Cardiac atrium fibroblast (primary cell): ENCODE measurements around the gene CSKMT. TPM values are rescaled to one million over a fixed set of nuclear protein-coding genes. Genes with fewer than 3 reads are reported as not detected.

Experiments used
- total RNA-seq: library from RNA; depleted of rRNA; stranded (reverse); fragments of >200 nt; gene quantifications from 2 replicates; pipeline ENCODE4 v1.2.3, GENCODE V29; 2015

Gene CSKMT, protein sequence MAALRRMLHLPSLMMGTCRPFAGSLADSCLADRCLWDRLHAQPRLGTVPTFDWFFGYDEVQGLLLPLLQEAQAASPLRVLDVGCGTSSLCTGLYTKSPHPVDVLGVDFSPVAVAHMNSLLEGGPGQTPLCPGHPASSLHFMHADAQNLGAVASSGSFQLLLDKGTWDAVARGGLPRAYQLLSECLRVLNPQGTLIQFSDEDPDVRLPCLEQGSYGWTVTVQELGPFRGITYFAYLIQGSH
- 1.4 and 7.5 TPM in 2 replicates for total RNA-seq

DNA sequence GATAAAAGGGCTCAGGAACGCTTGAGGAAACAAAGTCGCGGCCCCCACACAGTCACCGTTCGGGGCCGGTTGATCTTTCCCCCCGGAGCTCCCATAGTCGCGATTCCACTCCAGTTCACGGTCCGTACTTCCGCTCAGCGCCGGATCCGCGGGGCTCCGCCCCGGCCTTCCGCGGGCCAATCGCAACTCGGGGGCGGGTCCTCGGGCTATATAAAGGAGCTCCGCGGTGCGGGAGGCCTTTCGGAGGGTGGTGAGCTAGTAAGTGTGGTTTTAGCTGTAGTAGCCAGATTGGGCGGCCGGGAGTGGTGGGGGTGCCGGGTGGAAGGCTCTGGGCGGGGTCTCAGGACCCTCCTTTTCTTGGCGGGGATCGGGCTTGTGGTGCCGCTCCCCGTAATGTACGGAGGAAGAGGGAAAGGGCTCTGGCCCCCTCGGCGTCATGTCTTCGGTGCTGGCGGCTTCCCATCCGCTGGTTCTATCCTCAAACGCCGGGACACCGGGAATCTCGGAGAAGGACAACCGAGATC, at the start of gene CSKMT, which contains the start of gene C11orf98:
Gene CSKMT, plus strand, starts transcription at position 238 of the 524 bp plus-strand sequence. CDS start 568 bp downstream, outside the sequence.
Gene C11orf98, minus strand, starts transcription at position 136 of the 524 bp plus-strand sequence. Its CDS starts 41 bp downstream, at position 95.

GRCh38 chr11:62621567-62622470, 43.3 kb upstream of the CSKMT start, which contains the start of gene B3GAT3:
Gene B3GAT3 (minus strand): TSS chr11:62621986. CDS start chr11:62621947, 39 bp downstream.

GRCh38 chr11:62645946-62646824, 18.9 kb upstream of the CSKMT start, which contains the start of gene GANAB:
Gene GANAB (minus strand): TSS chr11:62646613. CDS start chr11:62646599, 14 bp downstream.

GRCh38 chr11:62671608-62672389, 6.7 kb downstream of the CSKMT start, which contains the start of the genes LBHD1 and UQCC3:
Gene LBHD1 (minus strand): TSS chr11:62672267. CDS start chr11:62670031, 2,236 bp downstream.
Gene UQCC3 (plus strand): TSS chr11:62671673. CDS start chr11:62671746, 73 bp downstream.

DNA sequence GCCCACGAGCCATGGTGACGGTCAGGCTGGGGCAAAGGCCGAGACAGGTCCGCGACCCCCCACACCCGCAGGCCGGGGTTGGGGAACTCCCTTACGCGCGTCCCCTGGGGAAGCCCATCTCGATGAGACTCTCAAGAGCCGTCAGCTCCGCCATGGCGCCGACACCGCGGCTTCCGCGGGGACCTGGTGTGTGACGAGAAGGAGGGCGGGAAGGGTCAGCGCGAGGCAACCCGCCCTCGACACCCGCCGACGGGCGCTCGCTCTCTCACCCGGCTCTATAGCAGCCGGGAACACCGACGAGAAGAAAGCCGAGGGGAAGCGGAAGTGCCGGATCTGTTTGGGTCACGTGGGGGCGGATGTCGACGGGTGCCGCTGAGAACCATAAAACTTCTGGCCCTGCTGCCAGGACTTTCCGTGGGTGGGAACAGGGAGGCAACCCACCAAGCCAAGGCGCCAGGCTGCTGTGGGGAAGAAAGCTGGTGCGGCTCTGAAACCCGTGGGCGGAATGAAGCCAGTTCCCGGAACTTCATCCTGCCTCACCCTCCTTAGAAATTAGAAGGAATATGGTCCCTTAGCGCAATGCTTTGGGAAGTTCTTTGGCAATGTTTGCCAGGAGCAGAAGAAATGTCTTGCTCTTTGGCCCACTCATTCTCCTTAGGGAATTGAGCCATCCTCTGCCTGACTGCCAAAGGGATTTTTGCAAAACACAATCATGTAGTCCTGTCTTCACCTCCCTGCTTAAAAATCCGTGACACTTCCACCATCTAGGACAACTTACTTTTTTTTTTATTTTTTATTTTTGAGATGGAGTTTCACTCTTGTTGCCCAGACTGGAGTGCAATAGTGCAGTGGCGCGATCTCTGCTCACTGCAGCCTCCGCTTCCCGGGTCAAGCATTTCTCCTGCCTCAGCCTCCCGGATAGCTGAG, 13.9 kb downstream of the CSKMT start, which contains the start of gene UBXN1:
Gene UBXN1, minus strand, starts transcription at position 304 of the 927 bp plus-strand sequence. Its CDS starts 150 bp downstream, at position 154.

GRCh38 chr11:62689421-62690183, 24.5 kb downstream of the CSKMT start, which contains the start of gene LRRN4CL:
Gene LRRN4CL (minus strand): TSS chr11:62689530. CDS start chr11:62688508, 1,022 bp downstream.

DNA sequence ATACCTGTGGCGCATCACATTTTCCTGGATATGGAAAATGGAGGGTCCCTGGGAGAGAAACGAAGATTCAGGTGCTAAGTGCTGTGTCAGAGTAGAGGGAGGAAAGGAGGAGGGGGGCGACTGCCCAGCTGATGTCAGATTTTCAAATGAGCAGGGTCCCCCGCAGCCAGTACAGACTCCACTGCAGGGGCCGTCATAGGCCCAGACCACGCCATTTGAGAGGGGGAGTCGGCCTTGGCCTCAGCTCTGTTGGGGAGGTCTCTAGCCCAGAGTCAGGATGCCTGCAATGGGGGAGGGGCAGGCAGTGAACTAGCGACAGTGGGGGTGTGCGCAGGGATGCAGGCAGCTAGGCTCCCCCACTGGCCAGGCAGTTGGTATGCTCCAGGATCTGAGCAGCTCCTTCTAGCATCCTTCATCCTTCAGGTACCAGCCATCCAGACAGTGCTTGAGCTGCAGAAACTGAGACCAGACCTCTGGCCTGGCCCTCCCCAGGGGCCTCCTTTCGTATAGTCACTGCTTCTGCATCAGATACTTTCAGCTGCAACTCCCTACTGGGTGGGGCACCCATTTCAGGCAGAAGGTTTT, 42.3 kb downstream of the CSKMT start, which contains the start of the genes BSCL2 and GNG3:
Gene BSCL2, minus strand, starts transcription at position 148 of the 585 bp plus-strand sequence. CDS start 229 bp downstream, outside the sequence.
Gene GNG3, plus strand, starts transcription at position 400 of the 585 bp plus-strand sequence. CDS start 620 bp downstream, outside the sequence.

Other genes with a start within 250 kb of the CSKMT start
- not detected in 2 replicates for gene SCGB1A1, start 246.3 kb upstream of the CSKMT start, total RNA-seq
- gene AHNAK, start 118.5 kb upstream of the CSKMT start, total RNA-seq = 394 and 434 TPM in 2 replicates
- 2,078 and 2,099 TPM in 2 replicates for gene EEF1G, start 91.4 kb upstream of the CSKMT start, total RNA-seq
- 6.9 and 12.0 TPM in 2 replicates for gene TUT1, start 73.8 kb upstream of the CSKMT start, total RNA-seq
- gene MTA2, start 63.4 kb upstream of the CSKMT start, total RNA-seq = 72.6 and 86.1 TPM in 2 replicates
- 25.8 and 43.1 TPM in 2 replicates for gene EML3, start 52.5 kb upstream of the CSKMT start, total RNA-seq
- 9.2 and 24.7 TPM in 2 replicates for gene ROM1, start 52.1 kb upstream of the CSKMT start, total RNA-seq
- 24.9 and 44.4 TPM in 2 replicates for gene B3GAT3, start 43.3 kb upstream of the CSKMT start, total RNA-seq
- 314 and 339 TPM in 2 replicates for gene GANAB, start 18.7 kb upstream of the CSKMT start, total RNA-seq
- gene INTS5, start 12.0 kb upstream of the CSKMT start, total RNA-seq = 27.1 and 27.7 TPM in 2 replicates
- 57.8 and 68.1 TPM in 2 replicates for gene C11orf98, start 102 bp upstream of the CSKMT start, total RNA-seq
- 6.0 and 8.3 TPM in 2 replicates for gene UQCC3, start 6.4 kb downstream of the CSKMT start, total RNA-seq
- gene LBHD1, start 7.0 kb downstream of the CSKMT start, total RNA-seq = 1.1 and 5.2 TPM in 2 replicates
- 71.9 and 88.5 TPM in 2 replicates for gene UBXN1, start 13.8 kb downstream of the CSKMT start, total RNA-seq
- gene LRRN4CL, start 24.2 kb downstream of the CSKMT start, total RNA-seq = 0.72 and 1.5 TPM in 2 replicates
- 29.8 and 44.4 TPM in 2 replicates for gene BSCL2, start 42.1 kb downstream of the CSKMT start, total RNA-seq
- gene GNG3, start 42.4 kb downstream of the CSKMT start, total RNA-seq = not detected in 2 replicates
- gene HNRNPUL2, start 62.1 kb downstream of the CSKMT start, total RNA-seq = 4.9 and 20.2 TPM in 2 replicates
- 15.7 and 16.1 TPM in 2 replicates for gene TTC9C, start 63.2 kb downstream of the CSKMT start, total RNA-seq
- gene ZBTB3, start 88.8 kb downstream of the CSKMT start, total RNA-seq = 6.5 and 7.6 TPM in 2 replicates
- gene POLR2G, start 96.3 kb downstream of the CSKMT start, total RNA-seq = 61.4 and 68.5 TPM in 2 replicates
- gene TAF6L, start 106.1 kb downstream of the CSKMT start, total RNA-seq = 10.7 and 11.7 TPM in 2 replicates
- gene TMEM179B, start 122.1 kb downstream of the CSKMT start, total RNA-seq = 77.8 and 83.1 TPM in 2 replicates
- gene TMEM223, start 126.7 kb downstream of the CSKMT start, total RNA-seq = 18.6 and 31.2 TPM in 2 replicates
- gene NXF1, start 140.1 kb downstream of the CSKMT start, total RNA-seq = 19.3 and 20.2 TPM in 2 replicates
- 57.0 and 62.5 TPM in 2 replicates for gene STX5, start 166.7 kb downstream of the CSKMT start, total RNA-seq
- gene TEX54, start 167.5 kb downstream of the CSKMT start, total RNA-seq = not detected in 2 replicates
- gene WDR74, start 174.3 kb downstream of the CSKMT start, total RNA-seq = 20.4 and 50.1 TPM in 2 replicates
- 153 and 162 TPM in 2 replicates for gene SLC3A2, start 215.6 kb downstream of the CSKMT start, total RNA-seq